Fibroblast of skin of abdomen (primary cell): Measurements from ENCODE around the gene PLAGL2.

Experiments
- DNase-seq: peaks from one replicate; pipeline ENCODE4 v3.0.0-alpha.2; 2013

The PLAGL2 gene

DNA sequence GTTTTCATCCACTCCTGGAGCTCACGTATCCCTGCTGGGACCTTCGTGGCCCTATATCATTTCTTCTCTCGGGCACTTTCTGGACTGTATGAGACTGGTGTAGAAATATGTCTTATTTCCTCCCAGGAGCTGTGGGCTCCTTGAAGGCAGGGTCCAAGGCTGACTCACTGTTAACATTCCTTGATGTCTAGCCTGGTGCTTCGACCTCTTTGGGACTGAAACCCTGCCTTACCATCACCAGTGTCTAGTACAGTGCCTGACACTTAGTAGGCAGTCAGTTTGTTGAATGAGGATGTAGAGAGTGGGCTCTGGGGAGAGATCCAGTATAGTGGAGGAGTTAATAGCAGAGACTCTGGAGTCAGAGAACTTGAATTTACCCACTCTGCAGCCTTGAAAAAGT, 23.7 kb upstream of the PLAGL2 start:
- DNase-seq: peak; percentile 14

DNA sequence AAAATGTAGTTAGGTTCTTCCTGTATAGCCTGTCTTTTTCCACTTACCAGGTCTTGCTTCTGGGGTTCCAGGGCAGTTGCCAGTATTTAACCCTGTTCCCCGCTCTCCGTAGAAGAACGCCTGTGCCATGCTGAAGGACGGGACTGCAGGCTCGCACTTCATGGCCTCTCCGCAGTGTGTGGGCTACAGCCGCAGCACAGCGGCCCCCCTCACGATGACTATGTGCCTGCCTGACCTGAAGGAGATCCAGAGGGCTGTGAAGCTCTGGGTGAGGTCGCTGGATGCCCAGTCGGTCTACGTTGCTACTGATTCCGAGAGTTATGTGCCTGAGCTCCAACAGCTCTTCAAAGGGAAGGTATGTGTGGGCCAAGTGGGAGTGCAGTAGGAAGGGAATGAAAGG, 23.2 kb upstream of the PLAGL2 start:
- no peak for DNase-seq

DNA sequence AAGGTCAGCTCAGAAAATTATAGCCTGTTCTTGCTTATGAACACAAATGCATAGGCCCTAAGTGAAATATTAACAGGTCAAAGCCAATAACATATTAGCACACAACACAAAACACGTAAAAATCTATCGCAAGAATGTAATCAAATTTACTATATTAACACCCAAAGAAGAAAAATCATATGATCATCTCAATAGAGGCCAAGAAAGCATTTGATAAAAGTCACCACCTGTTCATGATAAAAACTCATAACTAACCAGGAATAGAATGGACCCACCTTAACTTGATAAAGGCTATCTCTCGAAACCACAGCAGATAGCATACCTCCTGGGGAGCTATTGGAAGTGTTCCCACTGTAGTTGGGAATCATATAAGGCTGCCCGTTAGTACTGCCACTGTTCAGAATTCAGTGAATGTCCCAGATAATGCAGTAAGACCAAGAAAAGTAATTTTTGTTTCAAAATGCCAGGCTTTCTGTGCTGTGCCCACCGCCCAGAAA, 21.8 kb upstream of the PLAGL2 start:
- DNase-seq: no peak

DNA sequence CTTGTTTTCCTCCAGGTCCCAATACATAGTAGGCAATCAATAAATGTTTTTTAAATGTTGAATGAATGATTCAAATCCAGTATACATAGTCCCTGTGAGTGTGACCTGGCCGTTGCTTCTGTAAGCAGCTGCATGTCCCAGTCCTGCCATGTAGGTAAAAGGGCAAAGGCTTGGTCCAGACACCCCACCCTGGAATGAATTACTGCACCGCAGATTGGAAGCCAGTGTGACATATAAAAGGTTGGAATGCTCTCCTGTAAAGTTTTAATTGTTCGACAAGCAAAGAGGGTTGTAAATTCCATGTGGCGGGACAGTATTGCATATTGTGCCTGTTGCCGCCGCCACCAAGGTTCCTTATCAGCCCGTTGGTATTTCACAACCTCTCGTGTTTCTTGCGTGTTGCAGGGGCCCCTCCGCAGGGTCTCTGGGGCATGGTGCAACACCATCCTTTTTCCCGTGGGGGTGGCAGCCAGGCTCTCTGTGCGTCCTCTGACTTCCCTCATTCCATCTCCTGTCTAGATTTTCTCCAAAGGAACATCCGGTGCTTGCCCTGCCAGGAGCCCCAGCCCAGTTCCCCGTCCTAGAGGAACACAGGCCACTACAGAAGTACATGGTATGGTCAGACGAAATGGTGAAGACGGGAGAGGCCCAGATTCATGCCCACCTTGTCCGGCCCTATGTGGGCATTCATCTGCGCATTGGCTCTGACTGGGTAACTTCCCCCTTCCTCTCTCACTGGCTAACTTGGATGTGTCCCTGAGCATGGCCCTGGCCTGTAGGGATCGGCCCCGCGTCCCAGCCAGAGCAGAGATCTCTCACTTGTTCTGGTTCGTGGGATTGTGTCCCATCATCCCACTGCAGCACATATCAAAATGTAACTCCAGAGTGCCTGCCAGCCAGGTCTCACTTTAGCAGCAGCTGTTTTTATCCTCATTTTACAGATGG, 20.5 kb upstream of the PLAGL2 start:
- DNase-seq: no peak

DNA sequence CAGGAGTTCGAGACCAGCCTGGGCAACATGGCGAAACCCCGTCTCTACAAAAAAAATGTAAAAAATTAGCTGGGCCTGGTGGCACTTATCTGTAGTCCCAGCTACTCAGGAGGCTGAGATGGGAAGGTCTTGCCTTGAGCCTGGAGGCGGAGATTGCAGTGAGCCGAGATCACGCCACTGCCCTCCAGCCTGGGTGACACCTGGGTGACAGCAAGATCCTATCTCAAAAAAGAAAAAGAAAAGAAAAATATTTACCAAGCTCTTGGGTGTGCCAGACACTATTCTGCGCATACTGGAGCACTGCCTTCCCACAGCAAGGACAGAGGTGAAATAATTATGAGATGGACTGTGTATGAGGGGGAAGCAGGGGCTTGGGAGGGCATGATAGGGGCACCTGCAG, 19.8 kb upstream of the PLAGL2 start:
- DNase-seq: no peak

DNA sequence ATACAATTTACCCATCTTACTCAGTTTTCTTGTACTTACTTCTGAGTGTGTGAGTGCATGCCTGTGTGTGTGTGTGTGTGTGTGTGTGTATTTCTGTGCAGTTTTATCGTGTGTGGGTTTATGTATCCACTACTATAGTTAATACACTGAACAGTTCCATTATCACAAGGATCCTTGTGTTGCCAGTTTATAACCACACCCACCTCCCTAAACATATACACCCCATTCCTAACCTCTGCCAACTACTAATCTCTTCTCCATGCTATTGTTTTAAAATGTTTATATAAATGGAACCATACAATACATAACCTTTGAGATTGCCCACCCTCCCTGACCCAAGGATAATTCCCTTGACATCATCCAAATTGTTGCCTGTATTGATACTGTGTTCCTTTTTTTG, 18.8 kb upstream of the PLAGL2 start:
- DNase-seq: no peak

DNA sequence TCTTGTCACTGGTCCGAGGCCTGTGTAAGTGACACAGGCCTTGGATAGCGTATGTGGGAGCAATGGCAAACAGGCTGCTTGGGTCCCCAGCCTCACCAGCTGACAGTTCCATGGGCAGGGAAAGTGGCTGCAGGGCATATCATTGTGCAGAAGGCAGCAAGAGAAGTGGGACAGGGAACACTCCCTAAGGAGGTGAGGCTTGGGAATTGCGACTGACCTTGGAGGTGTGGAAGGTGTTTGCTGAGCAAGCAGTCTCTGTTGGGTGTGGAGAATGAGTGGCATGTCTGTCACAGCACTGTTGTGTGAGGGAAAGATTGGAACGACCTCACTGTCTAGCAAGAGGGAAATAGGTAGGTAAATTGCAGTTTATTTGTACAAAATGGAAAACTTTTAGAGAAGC, 16.9 kb upstream of the PLAGL2 start:
- DNase-seq: no peak

DNA sequence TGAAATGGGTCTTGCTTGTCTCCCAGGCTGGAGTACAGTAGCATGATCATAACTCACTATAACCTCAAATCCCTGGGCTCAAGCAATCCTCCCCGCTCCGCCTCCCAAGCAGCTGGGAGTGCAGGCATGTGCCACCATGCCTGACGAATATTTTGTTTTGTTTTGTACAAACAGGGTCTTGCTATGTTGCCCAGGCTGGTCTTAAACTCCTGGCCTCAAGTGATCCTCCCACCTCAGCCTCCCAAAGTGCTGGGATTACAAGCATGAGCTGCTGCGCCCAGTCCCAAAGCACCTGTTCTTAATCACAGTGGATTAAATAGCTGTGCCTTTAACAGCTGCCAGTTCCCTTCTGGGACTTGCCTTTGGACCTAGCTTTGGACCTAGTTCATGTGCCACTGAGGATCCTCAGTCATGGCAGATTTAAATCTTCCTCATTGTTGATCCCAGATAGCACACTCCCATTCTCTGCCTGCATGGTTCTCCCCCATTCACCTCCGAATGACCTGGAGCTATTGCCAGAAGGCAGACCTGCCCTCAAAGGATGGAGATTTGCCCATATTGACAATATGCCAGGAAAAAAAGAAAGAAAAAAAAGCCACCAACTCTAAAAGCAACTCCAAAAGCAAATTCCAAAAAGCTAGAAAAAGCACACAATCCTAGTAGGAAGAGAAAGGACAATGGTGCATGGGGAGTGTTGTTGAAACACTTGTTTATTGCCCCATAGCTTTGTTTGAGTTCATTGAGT, 10.8 kb upstream of the PLAGL2 start:
- no peak for DNase-seq

DNA sequence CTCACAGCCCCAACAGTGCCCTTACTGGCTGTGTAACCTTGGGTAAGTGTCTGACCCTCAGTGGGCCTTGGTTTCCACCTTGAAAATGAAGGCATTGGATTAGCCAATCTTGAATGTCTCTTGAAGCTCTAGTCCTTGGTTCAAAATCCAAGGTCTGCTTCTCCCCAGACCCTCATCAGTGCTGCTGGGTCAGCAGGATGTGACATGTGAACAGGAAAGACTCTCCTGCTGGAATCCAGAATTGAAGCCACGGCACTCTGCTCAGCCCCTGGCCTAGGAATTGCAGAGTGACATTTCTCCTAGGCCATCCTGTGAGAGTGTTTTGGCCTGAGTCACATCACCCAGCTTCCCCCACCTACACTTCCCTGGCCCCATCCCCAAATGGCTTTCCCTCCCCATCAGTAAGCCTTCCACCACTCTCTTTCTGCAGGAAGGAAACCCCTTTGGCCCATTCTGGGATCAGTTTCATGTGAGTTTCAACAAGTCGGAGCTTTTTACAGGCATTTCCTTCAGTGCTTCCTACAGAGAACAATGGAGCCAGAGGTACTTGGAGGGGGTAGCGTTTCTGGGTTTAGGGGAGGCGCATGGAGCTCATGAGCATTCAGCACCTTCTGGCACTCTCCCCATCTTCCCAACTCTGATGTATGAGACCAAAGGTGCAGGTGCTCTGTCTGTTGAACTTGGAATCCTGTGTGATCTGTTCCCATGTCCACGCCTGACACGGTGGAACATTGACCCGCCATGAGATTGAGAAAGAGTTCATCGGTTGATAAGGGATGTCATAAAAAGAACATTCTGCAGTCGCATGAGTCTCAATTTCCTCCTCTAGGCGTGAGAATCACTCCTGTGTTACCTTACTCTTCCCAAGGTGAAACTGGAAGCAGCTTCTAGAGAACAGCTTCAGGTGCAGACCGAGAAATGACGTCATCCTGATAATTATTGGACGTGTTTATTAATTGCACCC, 8.9 kb upstream of the PLAGL2 start:
- DNase-seq: no peak

DNA sequence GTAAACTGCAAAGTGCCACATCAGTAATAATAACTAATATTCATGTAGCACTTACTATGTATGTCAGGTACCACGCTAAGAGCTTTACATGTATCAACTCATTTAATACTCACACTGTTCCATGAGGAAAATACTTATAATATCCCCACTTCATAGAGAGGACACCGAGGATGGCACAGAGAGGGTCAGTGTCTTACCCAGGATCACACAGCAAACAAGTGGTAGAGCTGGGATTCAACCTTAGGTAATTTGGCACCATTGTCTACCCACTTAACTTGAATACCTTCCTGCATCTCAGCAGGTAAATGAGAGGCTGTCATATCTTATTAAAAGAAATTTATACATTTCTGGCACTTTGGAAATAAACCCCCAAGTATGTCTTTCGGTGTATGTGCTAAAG, 8.2 kb upstream of the PLAGL2 start:
- no peak for DNase-seq

DNA sequence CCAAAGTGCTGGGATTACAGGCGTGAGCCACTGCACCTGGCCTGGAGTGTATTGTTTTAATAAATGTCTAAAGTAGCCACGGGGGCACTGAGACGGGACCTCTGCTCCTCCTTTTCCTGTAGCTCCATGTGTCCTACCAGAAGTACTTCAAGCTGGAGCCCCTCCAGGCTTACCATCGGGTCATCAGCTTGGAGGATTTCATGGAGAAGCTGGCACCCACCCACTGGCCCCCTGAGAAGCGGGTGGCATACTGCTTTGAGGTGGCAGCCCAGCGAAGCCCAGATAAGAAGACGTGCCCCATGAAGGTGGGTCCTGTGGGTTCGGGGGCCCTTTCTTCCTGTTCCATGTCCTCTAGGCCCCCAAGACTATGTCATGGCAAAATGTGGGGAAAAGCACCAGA, 7.6 kb upstream of the PLAGL2 start:
- DNase-seq: no peak

DNA sequence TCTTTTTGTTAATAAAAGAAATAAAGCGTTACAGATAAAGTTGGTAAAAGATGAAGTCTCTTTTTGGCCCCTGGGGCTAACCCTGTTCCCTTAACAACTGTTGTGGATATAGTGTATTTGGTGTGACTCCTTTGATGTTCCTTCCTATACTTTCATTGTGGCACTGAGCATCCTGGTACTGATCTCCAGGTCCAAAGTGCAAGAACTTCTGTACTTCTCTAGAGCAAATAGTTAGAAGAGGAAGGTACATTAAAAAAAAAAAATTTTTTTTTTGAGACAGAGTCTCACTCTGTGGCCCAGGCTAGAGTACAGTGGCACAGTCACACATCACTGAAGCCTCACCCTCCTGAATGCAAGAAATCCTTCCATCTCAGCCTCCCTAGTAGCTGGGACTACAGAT, 6.3 kb upstream of the PLAGL2 start:
- DNase-seq: no peak

DNA sequence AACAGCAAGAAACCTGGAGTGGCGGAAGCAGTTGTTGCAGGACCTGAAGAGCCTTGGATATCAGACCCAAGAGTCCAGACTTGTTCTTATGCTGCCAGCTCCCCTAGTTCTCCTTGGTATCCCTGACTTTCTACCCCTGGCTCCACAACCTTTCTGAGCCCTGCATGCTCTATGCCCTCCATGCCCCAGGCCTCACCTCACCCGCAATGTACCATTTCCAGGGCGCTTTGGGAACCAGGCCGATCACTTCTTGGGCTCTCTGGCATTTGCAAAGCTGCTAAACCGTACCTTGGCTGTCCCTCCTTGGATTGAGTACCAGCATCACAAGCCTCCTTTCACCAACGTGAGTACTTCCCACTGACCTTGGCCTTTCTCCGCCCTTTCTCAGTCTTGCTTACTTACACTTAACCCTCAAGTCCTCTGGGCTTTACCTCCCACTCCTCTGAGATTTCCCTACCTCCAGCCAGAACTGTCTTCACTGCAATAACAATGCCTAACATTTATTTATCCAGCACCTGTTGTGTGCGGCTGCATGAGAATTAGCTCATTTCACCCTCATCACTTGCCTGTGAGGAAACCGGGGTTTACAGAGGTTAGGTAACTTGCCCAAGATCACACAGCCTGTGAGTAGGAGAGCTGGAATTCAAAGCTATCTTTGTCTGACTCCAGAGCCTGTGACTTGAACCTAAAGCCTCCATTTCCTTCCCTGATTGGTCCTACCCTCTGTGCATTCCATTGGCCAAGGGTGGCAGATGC, 2.5 kb upstream of the PLAGL2 start:
- DNase-seq: no peak

DNA sequence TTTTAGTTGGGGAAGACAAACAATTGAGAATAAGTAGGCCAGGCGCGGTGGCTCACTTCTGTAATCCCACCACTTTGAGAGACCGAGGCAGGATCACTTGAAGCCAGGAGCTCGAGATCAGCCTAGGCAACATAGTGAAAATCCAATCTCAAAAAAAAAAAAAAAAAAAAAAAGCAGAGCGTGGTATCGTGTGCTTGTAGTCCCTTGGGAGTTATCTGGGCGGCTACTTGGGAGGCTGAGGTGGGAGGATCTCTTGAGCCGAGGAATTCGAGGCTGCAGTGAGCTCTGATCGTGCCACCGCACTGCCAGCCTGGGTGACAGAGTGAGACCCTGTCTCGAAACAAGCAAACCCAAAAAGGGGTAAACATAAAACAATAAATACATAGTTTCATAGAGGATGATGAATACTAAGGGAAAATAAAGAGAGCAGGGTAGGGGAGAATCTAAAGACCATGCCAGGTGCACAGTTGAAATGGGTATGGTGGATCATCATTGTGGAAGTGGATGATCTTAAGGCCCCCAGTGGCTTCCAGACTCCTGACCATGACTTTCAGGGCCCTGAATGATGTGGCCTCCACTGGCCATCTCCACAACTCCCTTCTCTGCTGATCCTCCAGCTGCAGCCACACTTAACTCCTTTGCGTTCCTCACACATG, 1.1 kb upstream of the PLAGL2 start:
- no peak for DNase-seq

DNA sequence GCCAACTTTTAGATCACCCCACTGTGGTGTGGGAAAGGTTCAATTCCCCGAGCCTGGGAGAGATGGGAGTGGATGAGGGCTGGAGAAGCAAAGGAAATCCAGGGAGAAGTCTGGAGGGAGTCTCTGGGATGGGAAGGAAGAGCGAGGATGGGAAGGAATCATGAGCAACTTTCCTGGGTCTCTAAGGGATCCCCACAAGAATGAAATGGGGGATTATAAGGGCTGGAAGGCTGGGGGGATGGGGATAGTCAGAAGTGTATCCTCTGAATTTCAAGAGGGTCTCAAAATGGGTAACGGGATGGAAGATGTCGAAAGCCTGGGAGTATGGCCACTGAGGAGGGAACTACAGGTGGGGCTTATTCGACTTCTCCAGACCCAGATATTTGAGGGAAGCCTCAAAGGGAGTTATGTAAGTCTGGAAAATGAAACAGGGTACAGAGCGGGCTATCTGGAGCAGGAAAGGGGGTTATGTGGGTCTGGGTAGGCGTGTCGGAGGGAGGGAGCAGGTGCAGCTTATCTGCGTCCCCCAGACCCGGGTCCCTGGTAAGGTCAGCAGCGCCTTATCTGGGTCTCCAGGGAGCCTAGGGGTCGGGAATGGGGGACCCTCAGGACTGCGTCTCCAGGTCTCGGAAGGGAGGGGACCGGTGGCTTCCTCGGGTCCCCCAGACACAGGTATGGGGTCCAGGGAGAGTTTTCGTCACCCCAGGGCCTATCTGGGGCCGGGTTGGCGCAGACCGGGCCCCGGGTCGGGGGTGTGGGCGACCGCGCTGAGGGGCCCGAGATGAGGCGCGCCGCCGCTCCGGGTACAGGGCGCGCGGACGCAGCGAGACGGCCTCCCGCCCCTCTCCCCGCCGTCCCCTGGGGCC, 550 bp downstream of the PLAGL2 start:
- no peak for DNase-seq

DNA sequence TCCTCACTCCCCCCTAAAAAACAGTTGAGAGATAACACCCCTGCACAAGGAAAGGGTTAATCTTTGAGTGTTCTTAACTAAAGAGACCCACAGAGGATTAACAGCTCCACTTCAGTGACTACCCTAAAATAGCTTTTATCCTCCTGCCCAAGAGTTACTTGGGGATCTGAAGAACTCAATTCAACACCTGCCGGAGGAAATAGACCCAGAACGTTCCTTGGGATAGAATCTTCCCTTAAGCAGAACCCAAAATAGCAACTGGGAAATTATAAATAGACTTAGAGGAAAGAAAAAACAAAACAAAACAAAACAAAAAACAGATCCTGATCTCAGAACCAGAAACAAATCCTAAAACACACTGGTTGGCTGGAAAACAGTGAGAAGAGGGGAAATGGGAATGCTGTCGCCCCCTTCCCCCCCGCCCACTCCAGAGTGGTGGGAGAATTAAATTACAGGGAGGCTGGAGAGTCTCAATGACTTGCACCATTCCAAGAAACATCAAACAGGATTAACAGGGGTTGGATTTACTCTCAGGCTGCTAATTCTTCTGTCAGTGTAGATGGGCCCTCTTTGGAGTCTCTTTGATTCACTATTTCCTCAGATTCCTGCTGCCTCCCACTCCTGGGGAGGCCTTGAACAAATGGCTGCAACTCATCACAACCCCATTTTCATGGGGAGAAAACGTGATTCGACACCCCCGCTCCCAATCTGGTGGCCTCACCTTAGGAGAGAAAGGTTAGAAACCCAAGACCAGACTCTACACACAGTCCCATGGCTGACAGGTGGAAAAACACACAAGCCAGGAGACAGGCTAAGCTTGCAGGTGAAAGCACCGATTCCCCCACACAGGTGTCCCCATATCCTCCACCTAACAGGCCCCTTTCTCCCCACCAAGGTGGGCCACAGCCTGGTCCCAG, 1.4 kb downstream of the PLAGL2 start:
- no peak for DNase-seq

DNA sequence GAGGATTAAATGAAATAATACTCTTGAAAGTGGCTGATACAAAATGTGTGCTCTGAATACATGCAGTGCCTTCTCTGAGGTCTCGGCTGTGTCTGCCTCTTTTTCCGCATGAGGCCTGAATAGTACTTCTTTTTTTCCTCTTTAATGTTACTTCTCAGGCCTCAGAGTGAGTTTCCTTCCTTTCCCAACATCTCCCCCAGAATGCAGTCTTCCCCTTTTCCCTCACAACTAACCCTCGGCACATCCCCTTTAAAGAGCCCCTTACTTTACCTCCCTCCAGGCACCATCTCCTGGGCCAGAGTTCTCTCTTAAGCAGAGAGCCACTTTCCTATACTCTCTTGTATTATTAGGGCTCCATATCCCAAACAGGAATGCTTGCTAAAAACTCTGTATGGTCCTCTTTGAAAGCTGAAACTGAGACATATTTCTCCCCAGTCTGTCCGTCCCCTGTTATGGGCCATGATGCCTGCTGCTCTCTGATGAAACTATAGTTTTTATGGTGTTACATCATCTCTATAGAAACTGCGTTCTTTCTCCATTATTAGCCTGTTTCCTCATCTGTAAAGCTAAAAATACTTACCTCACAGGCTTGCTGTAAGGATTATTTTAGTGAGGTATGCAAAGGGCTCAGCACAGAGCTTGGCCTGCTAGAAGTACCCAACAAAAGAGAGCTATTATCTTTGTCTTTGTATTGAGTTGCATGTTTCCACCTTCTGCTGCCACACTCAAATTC, 2.3 kb downstream of the PLAGL2 start:
- peak; percentile 35 for DNase-seq
